ENCODE measurements around the gene REV3L.

REV3L gene

GRCh38 chr6:111403388-111403787 is 79.6 kb downstream of the REV3L start:
- Histone ChIP-seq H3K27me3 (ENCODE audit: control insufficient read depth, low read length) (no peaks in the 10 kb centered on the region), H3K9me2 (replicated peaks; ENCODE audit: control insufficient read depth, low read length) (no peaks in the 10 kb centered on the region), H4K20me1 (ENCODE audit: control insufficient read depth, insufficient read depth, low read depth, low read length) (no peaks in the 10 kb centered on the region), H3K4me2 (ENCODE audit: low read length) (no peak overlapping the region), H3K36me3 (ENCODE audit: control insufficient read depth, low read length) (peaks cover 74% of the 10 kb centered on the region), H3K4me1 (ENCODE audit: control insufficient read depth, low read length) (peaks cover 20% of the 10 kb centered on the region), H3K4me3 (ENCODE audit: low read length) (no peak overlapping the region), H3K79me2 (ENCODE audit: control insufficient read depth, low read length) (peaks cover 5% of the 10 kb centered on the region; the same call in 1 of the 2 replicates), H3K9me3 (ENCODE audit: control insufficient read depth, insufficient read depth, low read length) (no peaks in the 10 kb centered on the region), H3F3A (ENCODE audit: control insufficient read depth, insufficient read depth) (peaks cover 10% of the 10 kb centered on the region), H3K27ac (ENCODE audit: low read depth, low read length) (no peak overlapping the region)
- TF ChIP-seq CTCF (IDR thresholded peaks at IDR 0.05; ENCODE audit: low read depth, low read length, poor library complexity, severe bottlenecking) (no peak), EZH2phosphoT487 (IDR thresholded peaks at IDR 0.05; ENCODE audit: borderline replicate concordance, low read length) (no peak)

- peaks cover 94% of the 10 kb centered on the region for H3K36me3 ChIP-seq (ENCODE audit: control insufficient read depth, low read length)
- no peaks in the 10 kb centered on the region for H3K9me3 ChIP-seq (ENCODE audit: control insufficient read depth, insufficient read depth, low read length)
- H3K4me2 ChIP-seq (ENCODE audit: low read length), result no peak overlapping the region
- no peaks in the 10 kb centered on the region for H3K9me2 ChIP-seq (replicated peaks; ENCODE audit: control insufficient read depth, low read length)
- no peak for TF ChIP-seq CTCF (IDR thresholded peaks at IDR 0.05; ENCODE audit: low read depth, low read length, poor library complexity, severe bottlenecking)
- TF ChIP-seq EZH2phosphoT487 (IDR thresholded peaks at IDR 0.05; ENCODE audit: borderline replicate concordance, low read length), result no peak
- peaks cover under 1% of the 10 kb centered on the region; the same call in 1 of the 2 replicates for H3K79me2 ChIP-seq (ENCODE audit: control insufficient read depth, low read length)
- no peak overlapping the region for H3K27ac ChIP-seq (ENCODE audit: low read depth, low read length)
- no peaks in the 10 kb centered on the region for H3K27me3 ChIP-seq (ENCODE audit: control insufficient read depth, low read length)
- no peaks in the 10 kb centered on the region for H4K20me1 ChIP-seq (ENCODE audit: control insufficient read depth, insufficient read depth, low read depth, low read length)
- peaks cover 5% of the 10 kb centered on the region for H3K4me1 ChIP-seq (ENCODE audit: control insufficient read depth, low read length)
- H3F3A ChIP-seq (ENCODE audit: control insufficient read depth, insufficient read depth), result no peaks in the 10 kb centered on the region
- no peak overlapping the region for H3K4me3 ChIP-seq (ENCODE audit: low read length)
These were observed 83.4 kb downstream of the REV3L start for GRCh38 chr6:111399626-111400025.

- Histone ChIP-seq H3F3A (ENCODE audit: control insufficient read depth, insufficient read depth) (0 out of 2 replicates have a peak, but pooled peaks cover 3% of the 10 kb centered on the region), H3K9me3 (ENCODE audit: control insufficient read depth, insufficient read depth, low read length) (no peaks in the 10 kb centered on the region), H3K4me3 (ENCODE audit: low read length) (no peak overlapping the region), H3K4me2 (ENCODE audit: low read length) (no peak overlapping the region), H3K27ac (ENCODE audit: low read depth, low read length) (no peak overlapping the region), H4K20me1 (ENCODE audit: control insufficient read depth, insufficient read depth, low read depth, low read length) (no peaks in the 10 kb centered on the region), H3K79me2 (ENCODE audit: control insufficient read depth, low read length) (no peaks in the 10 kb centered on the region), H3K27me3 (ENCODE audit: control insufficient read depth, low read length) (no peaks in the 10 kb centered on the region), H3K36me3 (ENCODE audit: control insufficient read depth, low read length) (peaks cover 72% of the 10 kb centered on the region), H3K4me1 (ENCODE audit: control insufficient read depth, low read length) (no peaks in the 10 kb centered on the region), H3K9me2 (replicated peaks; ENCODE audit: control insufficient read depth, low read length) (no peaks in the 10 kb centered on the region)
- TF ChIP-seq CTCF (IDR thresholded peaks at IDR 0.05; ENCODE audit: low read depth, low read length, poor library complexity, severe bottlenecking) (no peak), EZH2phosphoT487 (IDR thresholded peaks at IDR 0.05; ENCODE audit: borderline replicate concordance, low read length) (no peak)
These were observed 94.3 kb downstream of the REV3L start for GRCh38 chr6:111388681-111389080.
